Progenitor cell of endocrine pancreas (in vitro differentiated cells): Measurements from ENCODE around the gene ANKRD49. TPM values are rescaled to one million over a fixed set of nuclear protein-coding genes. Genes with fewer than 3 reads are reported as not detected.
"Not testable (repeated sequence)": the region's sequence is repeated elsewhere in the genome, so short reads cannot be mapped to it uniquely, and the experiment has no call there.

Experiments used
- DNase-seq: peaks from one replicate; pipeline ENCODE4 v3.0.0; 2021; ENCODE audit warnings: low spot score; ENCODE audit not compliant: unreplicated experiment
- H3K27ac Mint-ChIP-seq: 2 replicates; pipeline ENCODE4 v1.8.0; 2021; ENCODE audit warnings: mild to moderate bottlenecking, moderate library complexity, mixed read lengths
- H3K27me3 Mint-ChIP-seq: 2 replicates; pipeline ENCODE4 v1.8.0; 2021; ENCODE audit warnings: mixed read lengths
- H3K36me3 Mint-ChIP-seq: 2 replicates; pipeline ENCODE4 v1.8.0; 2022; ENCODE audit warnings: mixed read lengths; ENCODE audit not compliant: insufficient read depth
- H3K4me1 Mint-ChIP-seq: 2 replicates; pipeline ENCODE4 v1.8.0; 2021; ENCODE audit warnings: low read depth, mixed read lengths
- H3K4me3 Mint-ChIP-seq: 2 replicates; pipeline ENCODE4 v1.8.0; 2021; ENCODE audit warnings: low read depth, mild to moderate bottlenecking, moderate library complexity, mixed read lengths
- H3K9me3 Mint-ChIP-seq: 2 replicates; pipeline ENCODE4 v1.8.0; 2021; ENCODE audit warnings: low read depth, mixed read lengths
- total RNA-seq: library from RNA; stranded (reverse); gene quantifications from 2 replicates; pipeline ENCODE4 v1.2.1, GENCODE V29; 2021
- TF ChIP-seq, protein P1 (sequence below): fragments of 200-600 bp; sonication (generic); IDR thresholded peaks from one replicate; pipeline ENCODE4 v1.5.0; 2021; ENCODE audit warnings: antibody characterized with exemption, mild to moderate bottlenecking; ENCODE audit not compliant: unreplicated experiment

ANKRD49 gene
- total RNA-seq, 1 donor from 2014 or later, result 23.0 TPM

DNA sequence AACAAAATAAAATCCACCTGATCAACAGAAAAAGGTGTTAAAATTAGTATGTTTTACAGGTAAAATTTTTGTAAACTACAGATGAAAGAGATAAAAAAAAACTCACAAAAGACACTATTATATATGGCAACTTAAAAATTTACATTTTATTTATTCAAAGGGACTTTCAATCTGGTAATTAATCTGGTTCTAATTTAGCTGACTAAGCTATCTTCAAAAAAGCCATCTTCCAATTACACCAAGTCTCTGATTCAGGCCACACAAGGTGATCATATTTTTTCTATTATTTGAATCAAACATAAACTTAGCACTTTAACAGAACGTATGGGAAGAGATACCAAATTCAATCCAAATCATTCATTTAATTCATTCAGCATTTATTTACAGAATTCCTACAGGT is 7.7 kb upstream of the ANKRD49 start:
- Mint-ChIP-seq H3K9me3 (no peaks in the 10 kb centered on the region), H3K27me3 (no peaks in the 10 kb centered on the region)

GRCh38 chr11:94494126-94494680 is 419 bp downstream of the ANKRD49 start:
- DNase-seq, result no peak
- H3K4me1 Mint-ChIP-seq, result peaks cover 12% of the 10 kb centered on the region
- TF ChIP-seq, protein P1, sequence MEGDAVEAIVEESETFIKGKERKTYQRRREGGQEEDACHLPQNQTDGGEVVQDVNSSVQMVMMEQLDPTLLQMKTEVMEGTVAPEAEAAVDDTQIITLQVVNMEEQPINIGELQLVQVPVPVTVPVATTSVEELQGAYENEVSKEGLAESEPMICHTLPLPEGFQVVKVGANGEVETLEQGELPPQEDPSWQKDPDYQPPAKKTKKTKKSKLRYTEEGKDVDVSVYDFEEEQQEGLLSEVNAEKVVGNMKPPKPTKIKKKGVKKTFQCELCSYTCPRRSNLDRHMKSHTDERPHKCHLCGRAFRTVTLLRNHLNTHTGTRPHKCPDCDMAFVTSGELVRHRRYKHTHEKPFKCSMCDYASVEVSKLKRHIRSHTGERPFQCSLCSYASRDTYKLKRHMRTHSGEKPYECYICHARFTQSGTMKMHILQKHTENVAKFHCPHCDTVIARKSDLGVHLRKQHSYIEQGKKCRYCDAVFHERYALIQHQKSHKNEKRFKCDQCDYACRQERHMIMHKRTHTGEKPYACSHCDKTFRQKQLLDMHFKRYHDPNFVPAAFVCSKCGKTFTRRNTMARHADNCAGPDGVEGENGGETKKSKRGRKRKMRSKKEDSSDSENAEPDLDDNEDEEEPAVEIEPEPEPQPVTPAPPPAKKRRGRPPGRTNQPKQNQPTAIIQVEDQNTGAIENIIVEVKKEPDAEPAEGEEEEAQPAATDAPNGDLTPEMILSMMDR, result no peak
- peaks cover 16% of the 10 kb centered on the region for H3K36me3 Mint-ChIP-seq
- H3K27ac Mint-ChIP-seq, result peak overlapping the region; percentile 100
- no peaks in the 10 kb centered on the region for H3K27me3 Mint-ChIP-seq
- peak overlapping the region; percentile 97 for H3K4me3 Mint-ChIP-seq
- H3K9me3 Mint-ChIP-seq, result no peaks in the 10 kb centered on the region

More for the DNA sequence above, 7.7 kb upstream of the ANKRD49 start:
- Mint-ChIP-seq H3K4me3 (no peak overlapping the region), H3K27ac (no peak overlapping the region), H3K4me1 (no peaks in the 10 kb centered on the region), H3K36me3 (peaks cover 39% of the 10 kb centered on the region)
- no peak for DNase-seq
- TF ChIP-seq, protein P1, result no peak

DNA sequence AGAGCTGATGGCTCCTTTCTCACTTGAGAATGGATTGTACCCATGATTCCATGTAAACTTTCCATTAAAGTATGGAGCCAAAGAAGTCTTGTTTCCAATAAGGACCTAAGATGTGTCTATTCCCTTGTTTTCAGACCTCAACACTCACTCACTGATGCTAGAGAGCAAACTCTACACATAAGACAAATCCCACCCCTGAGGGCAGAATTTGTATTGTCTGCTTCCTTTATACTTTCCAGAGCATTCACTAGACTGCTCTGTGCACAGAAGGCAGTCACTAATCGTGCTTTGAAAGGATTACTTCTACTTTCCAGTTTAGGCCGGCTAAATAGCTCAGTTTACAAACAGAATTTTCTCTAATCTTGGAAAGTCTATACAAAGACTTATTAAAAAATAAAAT is 6.4 kb downstream of the ANKRD49 start:
- TF ChIP-seq, protein P1, result no peak
- no peak overlapping the region for H3K4me3 Mint-ChIP-seq
- no peak overlapping the region for H3K27ac Mint-ChIP-seq
- H3K36me3 Mint-ChIP-seq, result peaks cover 9% of the 10 kb centered on the region
- no peak for DNase-seq
- H3K9me3 Mint-ChIP-seq, result no peaks in the 10 kb centered on the region
- H3K4me1 Mint-ChIP-seq, result peaks cover 1% of the 10 kb centered on the region
- no peaks in the 10 kb centered on the region for H3K27me3 Mint-ChIP-seq

- DNase-seq, result no peak
- TF ChIP-seq, protein P1, result no peak
- Mint-ChIP-seq H3K27ac (no peak overlapping the region), H3K9me3 (no peaks in the 10 kb centered on the region), H3K4me1 (no peaks in the 10 kb centered on the region), H3K27me3 (no peaks in the 10 kb centered on the region), H3K36me3 (peaks cover 9% of the 10 kb centered on the region), H3K4me3 (no peak overlapping the region)
Observed at GRCh38 chr11:94501522-94501921, 7.7 kb downstream of the ANKRD49 start.

GRCh38 chr11:94504689-94505293 is 11.0 kb downstream of the ANKRD49 start:
- no peak overlapping the region for H3K27ac Mint-ChIP-seq
- TF ChIP-seq, protein P1, result peak; percentile 86
- no peaks in the 10 kb centered on the region for H3K36me3 Mint-ChIP-seq
- DNase-seq, result no peak
- H3K27me3 Mint-ChIP-seq, result peaks cover 9% of the 10 kb centered on the region
- no peaks in the 10 kb centered on the region for H3K9me3 Mint-ChIP-seq
- no peaks in the 10 kb centered on the region for H3K4me1 Mint-ChIP-seq
- no peak overlapping the region for H3K4me3 Mint-ChIP-seq

- H3K4me1 Mint-ChIP-seq, H3K36me3 Mint-ChIP-seq, DNase-seq, H3K27ac Mint-ChIP-seq, H3K4me3 Mint-ChIP-seq, H3K9me3 Mint-ChIP-seq: not testable (repeated sequence)
- H3K27me3 Mint-ChIP-seq, result peaks cover 22% of the 10 kb centered on the region
Observed at GRCh38 chr11:94506513-94506912, 12.7 kb downstream of the ANKRD49 start.
